Fibroblast of lung (primary cell): ENCODE measurements around the gene KLC1. TPM values are rescaled to one million over a fixed set of nuclear protein-coding genes. Genes with fewer than 3 reads are reported as not detected.

ENCODE experiments used
- DNase-seq, 2 donors: peaks; one replicate each; pipeline versions ENCODE4 v3.0.0 to v3.0.0-alpha.2; 2010; ENCODE audit warnings: low read depth in 2 of 2
- H2AFZ ChIP-seq: 2 replicates; pipeline ENCODE4 v1.5.1; 2012; ENCODE audit warnings: low read length, control low read depth, inconsistent platforms
- H3K27ac ChIP-seq: 2 replicates; pipeline ENCODE4 v1.5.1; 2011; ENCODE audit warnings: low read length, control low read depth; ENCODE audit not compliant: insufficient read depth
- H3K27me3 ChIP-seq: 2 replicates; pipeline ENCODE4 v1.5.1; 2011; ENCODE audit warnings: mild to moderate bottlenecking, low read length; ENCODE audit not compliant: control insufficient read depth, insufficient read depth
- H3K36me3 ChIP-seq: 2 replicates; pipeline ENCODE4 v1.5.1; 2011; ENCODE audit warnings: low read length; ENCODE audit not compliant: control insufficient read depth, insufficient read depth
- H3K4me1 ChIP-seq: 2 replicates; pipeline ENCODE4 v1.5.1; 2011; ENCODE audit warnings: low read length; ENCODE audit not compliant: control insufficient read depth, insufficient read depth; ENCODE audit errors: extremely low read depth
- H3K4me2 ChIP-seq: 2 replicates; pipeline ENCODE4 v1.5.1; 2011; ENCODE audit warnings: low read length, control low read depth; ENCODE audit not compliant: insufficient read depth; ENCODE audit errors: extremely low read depth
- H3K4me3 ChIP-seq, 4 experiments: fragments of 200-600 bp in 1 of 4; sonication (generic) in 1 of 4; replicated peaks in 1 of 4; 2 replicates each; pipeline ENCODE4 v1.5.1; 2011 to 2016; ENCODE audit warnings: low read length in 4 of 4, low read depth in 3 of 4, mild to moderate bottlenecking in 3 of 4, control low read depth in 2 of 4, inconsistent platforms in 1 of 4, mixed read lengths in 1 of 4; ENCODE audit not compliant: insufficient read depth in 1 of 4; ENCODE audit errors: control extremely low read depth in 1 of 4
- H3K79me2 ChIP-seq: 2 replicates; pipeline ENCODE4 v1.5.1; 2012; ENCODE audit warnings: mild to moderate bottlenecking, low read length, inconsistent platforms; ENCODE audit not compliant: control insufficient read depth, insufficient read depth
- H3K9ac ChIP-seq: 2 replicates; pipeline ENCODE4 v1.5.1; 2011; ENCODE audit warnings: mild to moderate bottlenecking, low read length, control low read depth; ENCODE audit not compliant: insufficient read depth
- H3K9me3 ChIP-seq: 2 replicates; pipeline ENCODE4 v1.5.1; 2012; ENCODE audit warnings: low read depth, low read length; ENCODE audit not compliant: control insufficient read depth, insufficient read depth
- H4K20me1 ChIP-seq: 2 replicates; pipeline ENCODE4 v1.5.1; 2011; ENCODE audit warnings: low read length; ENCODE audit not compliant: control insufficient read depth, insufficient read depth; ENCODE audit errors: extremely low read depth
- CTCF ChIP-seq, 2 donors: IDR thresholded peaks in 1 of 2; conservative IDR thresholded peaks in 1 of 2; 1 replicate in 1 of 2; 2 replicates in 1 of 2; pipeline ENCODE4 v1.5.1; 2011 to 2012; ENCODE audit warnings: low read length in 2 of 2, control low read depth in 1 of 2, inconsistent platforms in 1 of 2, low read depth in 1 of 2, mild to moderate bottlenecking in 1 of 2
- EZH2 ChIP-seq: IDR thresholded peaks from 2 replicates; pipeline ENCODE4 v1.5.1; 2012; ENCODE audit warnings: low read length, control low read depth, mild to moderate bottlenecking; ENCODE audit errors: missing control alignments
- polyA plus RNA-seq, 2 donors: library from polyadenylated mRNA; depleted of rRNA in 1 of 2; stranded (reverse) in 1 of 2; unstranded in 1 of 2; fragments of >200 nt; gene quantifications; 2 replicates each; pipeline ENCODE4 v1.2.1, GENCODE V29; 2011 to 2012; ENCODE audit warnings: missing spikeins in 1 of 2
- total RNA-seq: library from RNA; depleted of rRNA; stranded (reverse); fragments of >200 nt; gene quantifications from 2 replicates; pipeline ENCODE4 v1.2.1, GENCODE V29; 2014

Gene KLC1
- total and polyA plus RNA-seq, 2 donors (not counting 1 experiment from before 2014, with no cell fraction given) = 180 to 219 TPM

GRCh38 chr14:103671911-103672310 is 42.9 kb downstream of the KLC1 start:
- Histone ChIP-seq H3K9me3 (no peaks in the 10 kb centered on the region), H3K36me3 (peaks cover 32% of the 10 kb centered on the region), H3K4me2 (no peak overlapping the region), H3K27ac (no peak overlapping the region), H3K27me3 (no peaks in the 10 kb centered on the region), H3K4me1 (no peaks in the 10 kb centered on the region), H2AFZ (no peak overlapping the region), H3K4me3 (no peak overlapping the region), H3K9ac (no peak overlapping the region), H4K20me1 (no peaks in the 10 kb centered on the region), H3K79me2 (peaks cover 22% of the 10 kb centered on the region)
- no peak for DNase-seq
- TF ChIP-seq EZH2 = no peak
- TF ChIP-seq CTCF (conservative IDR thresholded peaks at IDR 0.05 in 1 of 2, IDR thresholded peaks at IDR 0.05 in 1 of 2; ENCODE audit: low read depth in 1 of 2, low read length in 2 of 2) = no peak

GRCh38 chr14:103675957-103676356 is 46.9 kb downstream of the KLC1 start:
- Histone ChIP-seq H3K79me2 (peaks cover 14% of the 10 kb centered on the region), H3K9ac (no peak overlapping the region), H3K27me3 (no peaks in the 10 kb centered on the region), H3K36me3 (peaks cover 29% of the 10 kb centered on the region), H3K9me3 (no peaks in the 10 kb centered on the region), H2AFZ (no peak overlapping the region), H3K4me3 (no peak overlapping the region), H4K20me1 (no peaks in the 10 kb centered on the region), H3K4me1 (peaks cover 3% of the 10 kb centered on the region), H3K4me2 (no peak overlapping the region), H3K27ac (no peak overlapping the region)
- DNase-seq = no peak
- TF ChIP-seq EZH2 = no peak
- TF ChIP-seq CTCF (conservative IDR thresholded peaks at IDR 0.05 in 1 of 2, IDR thresholded peaks at IDR 0.05 in 1 of 2; ENCODE audit: low read depth in 1 of 2, low read length in 2 of 2) = no peak

- Histone ChIP-seq H3K79me2 (peaks cover 14% of the 10 kb centered on the region), H3K4me3 (no peak overlapping the region), H3K9me3 (no peaks in the 10 kb centered on the region), H3K4me1 (peaks cover 3% of the 10 kb centered on the region), H3K27ac (no peak overlapping the region), H3K4me2 (no peak overlapping the region), H3K36me3 (peaks cover 24% of the 10 kb centered on the region), H2AFZ (no peak overlapping the region), H3K9ac (no peak overlapping the region), H4K20me1 (no peaks in the 10 kb centered on the region), H3K27me3 (no peaks in the 10 kb centered on the region)
- no peak for TF ChIP-seq CTCF (conservative IDR thresholded peaks at IDR 0.05 in 1 of 2, IDR thresholded peaks at IDR 0.05 in 1 of 2; ENCODE audit: low read depth in 1 of 2, low read length in 2 of 2)
- TF ChIP-seq EZH2 = no peak
- no peak for DNase-seq
Measured at GRCh38 chr14:103676881-103677675, 48.1 kb downstream of the KLC1 start.
